Epidermal melanocyte (primary cell): Measurements from ENCODE around the gene FLG2.

Source experiments
- DNase-seq: peaks from one replicate; pipeline ENCODE4 v3.0.0; 2011; ENCODE audit warnings: low spot score; ENCODE audit not compliant: insufficient read length

Gene FLG2

DNA sequence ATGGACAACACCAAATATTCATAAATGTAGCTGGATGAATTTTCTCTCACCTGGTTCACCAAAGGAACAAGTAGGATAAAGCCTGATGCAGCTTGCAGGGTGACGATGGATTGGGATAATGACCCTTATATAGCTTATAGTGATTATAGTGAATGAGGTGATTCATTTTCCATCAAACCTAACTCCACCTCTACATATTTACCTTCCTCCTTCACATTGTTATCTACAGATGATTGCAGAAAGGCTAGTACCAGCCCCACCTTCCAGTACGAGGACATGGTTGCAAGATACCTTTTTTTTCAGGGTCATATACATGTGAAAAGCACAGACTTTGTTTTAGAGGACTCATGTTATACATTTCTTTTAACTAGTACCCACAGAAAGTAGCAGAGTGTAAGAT, at the start of gene FLG2:
TSS of gene FLG2 (minus strand) at position 101 of the 400 bp plus-strand sequence. CDS start 1,122 bp downstream, outside the sequence.
- DNase-seq: no peak

DNA sequence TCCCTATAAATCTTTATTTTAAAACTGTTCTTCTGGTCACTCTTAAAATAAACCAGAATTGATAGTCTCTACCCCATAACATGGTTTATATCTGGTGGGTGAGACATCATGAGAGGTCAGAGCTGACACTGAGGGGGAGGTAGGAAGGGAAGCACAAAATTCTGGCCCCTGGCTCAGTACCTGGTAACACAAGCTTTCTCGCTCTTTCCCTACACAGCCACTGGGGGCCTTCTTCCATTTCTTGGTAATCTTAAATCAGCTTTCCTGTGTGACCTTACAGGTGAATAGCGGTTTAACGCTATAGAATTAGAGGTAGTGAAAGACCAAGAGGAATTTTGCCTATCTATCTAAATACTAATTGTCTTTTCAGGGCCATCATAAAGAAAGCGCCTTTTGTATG, 48.9 kb upstream of the FLG2 start:
- no peak for DNase-seq

DNA sequence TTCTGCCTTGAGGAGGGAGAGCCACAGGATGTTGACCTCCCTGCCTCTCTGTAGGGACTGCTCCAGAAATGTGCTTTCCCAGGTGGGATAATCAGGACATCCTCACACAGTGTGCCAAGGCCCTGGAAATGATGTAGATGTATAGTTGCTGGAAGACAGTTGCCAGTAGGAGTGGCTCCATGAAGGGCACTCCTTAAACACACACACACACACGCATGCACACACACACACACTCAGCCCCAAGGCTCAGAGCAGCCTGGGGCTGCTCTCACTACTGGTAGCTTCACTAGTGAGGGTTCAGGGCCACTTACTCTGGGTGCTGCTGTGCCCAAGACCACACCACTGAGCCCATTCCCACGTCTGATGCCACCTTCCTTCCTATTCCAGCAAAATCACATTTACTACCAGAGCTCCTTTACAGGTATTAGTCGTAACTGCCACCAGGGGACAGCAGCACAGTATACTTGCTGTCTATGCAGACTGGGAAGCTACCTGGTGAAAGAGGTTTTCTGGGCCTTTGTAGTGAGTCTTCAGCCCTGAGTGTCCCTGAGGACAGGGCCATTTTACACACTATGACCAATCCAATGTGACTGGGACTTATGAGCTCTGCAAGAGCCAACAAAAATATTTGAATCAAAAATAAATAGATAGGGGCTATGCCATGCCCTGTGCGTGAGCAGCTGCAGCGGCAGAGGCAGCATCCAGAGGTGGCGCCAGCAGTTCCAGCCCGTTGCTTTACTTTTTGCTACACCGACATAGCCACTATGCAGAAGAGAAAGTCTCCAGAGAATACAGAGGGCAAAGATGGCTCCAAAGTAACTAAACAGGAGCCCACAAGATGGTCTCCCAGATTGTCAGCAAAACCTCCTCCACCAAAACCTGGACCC, 39.2 kb upstream of the FLG2 start:
- DNase-seq: no peak

DNA sequence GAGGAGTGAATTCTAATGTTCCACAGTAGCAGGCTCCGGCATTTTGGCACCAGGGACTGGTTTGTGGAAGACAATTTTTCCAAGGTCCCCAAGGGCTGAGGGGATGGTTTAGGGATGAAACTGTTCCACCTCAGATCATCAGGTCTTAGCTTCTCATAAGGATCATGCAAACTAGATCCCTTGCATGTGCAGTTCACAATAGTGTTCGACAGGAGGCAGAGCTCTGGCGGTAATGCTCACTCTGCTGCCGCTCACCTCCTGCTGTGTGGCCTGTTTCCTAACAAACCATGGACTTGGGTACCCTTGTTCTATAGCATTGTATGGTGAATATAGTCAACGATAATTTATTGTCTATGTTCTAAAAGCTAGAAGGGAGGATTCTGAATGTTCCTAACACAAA, 37.7 kb upstream of the FLG2 start:
- no peak for DNase-seq

DNA sequence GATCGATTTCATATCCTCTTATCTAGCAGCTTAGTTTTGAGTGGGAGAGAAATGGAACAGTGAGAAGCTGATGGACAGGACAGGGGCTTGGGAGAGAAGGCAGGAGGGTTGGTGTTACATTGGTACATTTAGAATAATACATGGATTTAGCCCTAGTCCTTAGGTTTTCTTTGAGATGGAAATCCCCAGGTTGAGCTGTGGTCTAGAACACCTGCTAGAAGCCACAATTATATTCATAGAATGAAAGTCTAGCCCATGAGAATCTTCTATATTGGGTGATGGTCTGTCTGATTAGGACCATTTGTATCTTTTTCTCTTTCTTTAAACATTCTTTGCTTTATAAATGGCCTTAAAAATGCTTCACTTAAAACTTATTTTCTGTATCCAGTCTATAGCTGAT, 34.3 kb upstream of the FLG2 start:
- no peak for DNase-seq

DNA sequence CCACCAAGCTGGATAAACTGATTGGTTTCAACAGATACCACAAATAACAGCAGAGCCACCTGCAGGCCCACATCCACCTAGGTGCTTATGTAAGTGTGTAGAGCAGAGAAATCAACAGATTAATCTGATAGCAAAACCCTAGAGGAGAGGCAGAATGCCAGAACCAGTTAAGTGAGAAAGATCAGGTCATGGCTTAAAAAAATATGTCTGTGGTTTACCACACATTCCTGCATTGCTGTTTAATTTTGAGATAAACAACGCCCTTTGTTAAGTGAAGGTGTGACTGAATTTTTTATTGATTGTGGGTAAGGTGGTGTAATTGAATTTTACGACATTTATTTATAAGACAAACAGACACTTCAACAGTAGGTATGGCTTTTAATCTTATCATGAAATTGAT, 33.1 kb upstream of the FLG2 start:
- no peak for DNase-seq

DNA sequence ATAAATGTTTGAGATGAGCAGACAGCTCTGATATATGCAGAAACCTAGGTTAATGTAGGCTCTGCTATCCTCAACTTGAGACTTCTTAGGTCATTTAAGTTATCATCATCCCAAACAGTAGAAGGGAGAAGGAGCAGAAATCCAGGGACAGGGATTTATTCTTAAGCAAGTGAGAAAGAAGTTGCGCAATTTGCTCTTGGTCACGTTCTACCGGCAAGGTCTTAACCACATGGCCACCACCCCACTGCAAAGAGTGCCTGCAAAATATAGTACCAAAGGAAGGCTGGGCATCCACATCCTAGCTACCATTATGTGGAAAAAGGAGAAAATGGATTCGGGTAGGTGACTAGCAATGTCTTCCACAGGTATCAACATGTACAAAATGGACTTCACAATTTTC, 29.1 kb upstream of the FLG2 start:
- DNase-seq: no peak

DNA sequence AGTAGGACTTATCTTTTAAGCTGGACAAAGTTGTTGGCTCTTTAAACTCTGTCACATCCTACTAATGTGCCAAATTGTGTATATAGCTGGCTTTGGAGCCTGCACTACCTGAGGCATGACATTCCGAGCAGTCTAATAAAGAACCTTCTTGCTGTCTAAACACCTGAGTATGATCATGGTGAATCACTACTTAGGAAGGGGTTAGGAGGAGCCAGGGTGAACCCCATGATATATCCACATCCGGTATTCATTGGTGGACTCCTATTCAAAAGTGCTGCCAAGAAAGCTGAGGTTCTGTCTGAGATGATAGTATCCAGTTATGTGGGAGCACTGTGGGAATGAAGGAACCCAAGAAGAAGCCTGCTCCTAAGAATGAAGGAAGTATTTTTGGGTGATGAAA, 27.1 kb upstream of the FLG2 start:
- DNase-seq: no peak

DNA sequence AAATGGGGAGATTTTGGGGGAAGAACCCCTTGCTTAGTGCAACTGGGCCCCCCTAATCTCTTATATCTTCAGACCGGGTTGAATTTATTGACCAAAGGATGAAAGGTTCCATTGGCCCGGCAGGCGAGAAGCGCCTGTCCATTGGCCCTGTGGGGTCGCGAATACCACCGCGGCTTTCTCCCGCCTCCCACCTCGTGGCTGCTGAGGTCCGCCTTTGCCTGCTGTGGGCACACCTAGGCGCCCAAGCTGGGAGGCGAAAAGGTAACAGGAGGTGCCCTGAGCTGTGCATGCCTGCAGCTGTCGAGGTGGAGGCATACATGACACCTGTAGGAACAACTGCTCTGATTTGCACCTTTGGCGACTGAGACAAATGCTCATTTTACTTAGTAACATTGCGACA, 21.1 kb upstream of the FLG2 start:
- DNase-seq: no peak

DNA sequence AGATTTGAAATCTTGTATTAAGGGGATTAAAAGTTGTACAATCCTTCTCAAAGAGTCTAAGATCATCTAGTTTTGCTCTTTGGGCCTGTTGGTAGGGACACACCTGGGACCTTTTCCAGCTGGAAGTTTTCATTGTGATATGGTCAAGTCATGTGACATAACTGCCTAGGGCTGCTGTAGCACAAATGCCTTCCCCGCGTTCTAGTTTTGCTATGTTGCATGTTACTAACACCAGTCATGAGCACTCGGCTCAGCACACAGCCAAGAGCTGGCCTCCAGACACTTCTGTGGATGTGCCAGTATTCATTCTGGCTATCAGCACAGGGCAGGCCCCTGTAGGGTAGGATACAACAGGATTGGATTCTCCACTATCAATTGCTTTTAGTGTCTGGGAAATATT, 14.6 kb upstream of the FLG2 start:
- DNase-seq: no peak

DNA sequence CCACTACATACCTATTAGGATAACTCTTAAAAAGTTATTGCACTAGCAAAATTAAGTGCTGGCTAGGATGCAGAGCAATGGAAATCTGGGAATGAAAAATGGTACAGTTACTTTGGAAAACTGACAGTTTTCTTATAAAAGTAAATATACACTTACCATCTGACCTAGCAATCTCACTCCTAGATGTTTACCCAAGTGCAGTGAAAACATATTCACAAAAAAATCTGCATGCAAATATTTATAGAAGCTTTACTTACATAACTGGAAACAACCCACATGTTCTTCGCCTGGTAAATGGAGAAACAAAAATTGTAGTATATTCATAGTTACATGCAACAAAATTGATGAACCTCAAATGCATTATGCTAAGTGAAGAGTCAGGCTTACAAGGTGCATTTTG, 12.9 kb upstream of the FLG2 start:
- DNase-seq: no peak

DNA sequence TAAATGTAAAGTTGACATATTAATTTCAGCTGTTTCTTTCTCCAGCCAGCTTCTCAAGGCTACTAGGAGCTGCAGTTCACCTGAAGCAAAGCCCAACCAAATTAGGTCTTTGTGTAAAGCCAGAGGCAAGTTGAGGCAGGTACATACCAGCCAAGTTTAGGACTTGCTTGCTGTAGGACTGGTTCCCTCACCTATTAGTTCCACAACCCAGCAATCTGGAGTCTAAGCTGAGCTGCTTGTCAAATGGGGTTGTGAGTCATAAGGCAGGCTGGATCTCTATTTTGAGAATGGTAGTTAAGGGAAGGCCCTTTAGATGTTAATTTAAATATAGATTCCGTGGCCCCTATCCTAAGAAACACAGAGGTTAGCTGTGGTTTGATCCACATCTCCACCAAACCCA, 7.6 kb upstream of the FLG2 start:
- no peak for DNase-seq

DNA sequence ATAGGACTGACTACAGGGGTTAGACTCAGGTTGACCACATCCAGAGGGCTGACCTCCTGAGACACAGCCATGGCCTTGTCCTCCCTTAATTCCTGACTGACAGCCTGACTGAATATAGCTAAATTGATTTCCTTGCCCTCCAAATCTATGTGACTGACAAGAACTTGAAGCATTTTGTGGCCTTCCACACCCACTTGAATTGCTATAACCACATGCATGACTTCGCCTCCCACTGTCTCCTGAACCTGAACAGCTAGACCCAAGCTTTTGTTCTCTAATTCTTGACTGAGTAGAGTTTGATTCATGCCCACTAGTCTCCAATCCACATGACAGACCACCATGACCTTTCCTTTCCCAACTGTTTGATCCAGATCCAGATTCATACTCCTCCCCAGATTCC, 3.1 kb downstream of the FLG2 start:
- no peak for DNase-seq

DNA sequence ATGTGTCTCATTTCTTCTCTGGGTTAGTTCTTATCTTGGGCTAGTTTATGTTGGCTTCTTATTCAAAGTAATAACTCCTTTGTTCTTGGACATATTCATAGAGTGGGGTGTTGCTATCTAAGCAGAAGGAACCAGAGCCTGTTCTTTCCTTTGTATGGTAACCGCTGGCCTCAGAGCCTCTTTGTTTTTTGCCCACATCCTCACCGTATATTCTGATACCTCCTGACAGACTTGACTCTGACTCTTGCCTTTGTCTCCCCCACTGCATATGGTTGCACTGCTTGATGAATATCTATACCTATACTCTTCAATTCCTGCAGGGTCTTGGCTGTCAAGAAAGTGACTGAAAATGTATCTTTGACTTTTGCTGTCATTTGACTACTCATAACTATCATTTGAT, 10.2 kb downstream of the FLG2 start:
- no peak for DNase-seq

DNA sequence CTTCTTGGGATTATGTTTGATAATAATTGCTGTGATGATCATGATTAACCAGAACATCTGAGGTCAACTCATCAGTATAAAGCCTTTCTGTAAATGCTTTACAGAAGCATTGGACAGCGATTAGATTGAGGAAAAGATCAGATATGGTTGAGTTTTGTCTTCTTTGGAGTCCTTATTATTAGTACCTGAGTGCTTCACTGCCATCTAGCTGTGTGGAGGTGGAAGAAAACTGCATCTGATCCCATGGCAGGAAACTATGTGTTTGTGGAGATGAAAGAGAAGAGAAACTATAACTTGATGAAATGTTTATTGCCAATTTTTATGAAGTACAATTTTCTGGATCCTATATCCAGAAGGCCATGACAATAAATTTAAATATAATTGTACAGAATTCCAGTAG, 11.4 kb downstream of the FLG2 start:
- DNase-seq: no peak

DNA sequence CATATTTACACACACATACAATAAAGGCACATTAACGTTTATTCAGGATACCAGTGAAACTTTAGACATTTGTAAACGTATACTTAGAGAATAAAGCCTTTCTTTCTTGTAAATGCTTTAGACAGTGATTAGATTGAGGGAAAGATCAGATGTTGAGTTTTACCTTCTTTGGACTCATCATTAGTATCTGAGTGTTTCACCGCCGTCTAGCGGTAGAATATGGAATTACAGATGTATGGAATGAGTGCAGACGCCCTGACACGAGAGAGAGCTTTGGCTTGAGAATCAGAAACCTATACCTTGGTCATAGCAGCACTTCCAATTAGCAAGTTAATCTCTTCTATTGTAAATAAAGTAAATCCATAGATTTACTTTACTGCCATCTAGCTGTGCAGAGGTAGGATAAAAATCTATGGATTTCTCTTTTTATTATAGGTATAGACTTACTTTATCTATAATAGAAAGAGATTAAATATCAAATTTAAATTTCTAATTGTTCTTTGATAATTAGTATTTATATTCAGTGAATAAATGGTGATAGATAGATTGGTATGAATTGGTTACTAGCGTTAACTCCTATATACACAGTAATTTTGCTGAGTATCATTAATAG, 12.6 kb downstream of the FLG2 start:
- no peak for DNase-seq

DNA sequence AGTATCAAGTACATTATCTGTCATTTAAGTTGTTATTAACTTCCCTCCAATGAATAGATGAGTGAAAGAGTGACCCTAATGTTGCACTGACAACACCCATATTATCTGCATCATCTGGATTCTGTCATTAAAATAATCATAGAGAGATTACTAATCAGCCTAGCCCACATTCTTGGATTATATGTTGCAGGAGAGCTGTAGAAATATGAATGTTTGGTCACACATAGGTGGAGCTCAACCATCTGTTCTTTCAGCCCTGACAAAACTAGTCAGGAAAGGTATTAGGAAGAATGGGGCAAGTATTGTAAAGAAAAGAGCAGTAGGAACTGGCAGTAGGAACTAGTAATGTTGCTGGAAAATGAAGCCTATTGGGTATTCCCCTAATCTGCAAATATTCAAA, 15.4 kb downstream of the FLG2 start:
- no peak for DNase-seq

DNA sequence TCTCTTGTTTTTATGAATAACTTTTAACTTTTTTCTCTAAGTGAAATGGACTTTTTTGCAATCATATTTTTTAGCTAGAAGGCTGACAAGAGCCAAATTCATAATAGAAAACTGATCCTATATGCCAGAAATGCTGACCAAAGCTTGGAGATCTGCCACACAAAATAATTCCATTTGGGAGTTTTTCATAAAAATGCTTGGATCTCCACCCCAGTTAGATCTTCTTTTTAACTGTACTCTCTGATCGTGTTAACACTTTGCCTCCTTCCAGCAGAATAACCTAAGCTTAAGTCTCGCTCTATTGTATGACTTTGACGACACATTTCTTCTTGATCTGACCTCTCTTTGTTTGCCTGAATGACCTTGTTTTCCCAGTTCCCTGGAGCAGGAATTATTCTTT, 16.8 kb downstream of the FLG2 start:
- DNase-seq: no peak

DNA sequence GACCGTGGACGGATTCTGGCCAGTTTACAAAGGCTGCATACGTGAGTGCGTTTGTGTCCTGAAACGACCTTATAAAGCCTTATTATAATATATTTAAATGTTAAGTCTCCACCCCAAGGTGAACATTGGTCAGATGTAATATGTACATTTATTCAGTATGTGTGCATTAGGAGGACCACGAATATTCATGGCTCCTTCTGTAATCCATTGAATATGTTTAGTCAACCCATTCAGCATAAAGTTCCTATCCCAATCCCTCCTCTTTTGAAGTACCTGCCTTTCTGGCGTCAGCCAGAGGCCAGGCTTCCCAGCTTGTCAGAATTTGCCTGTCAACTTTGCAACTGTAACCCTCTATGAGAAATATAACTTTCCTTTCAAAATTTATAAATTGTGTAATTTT, 24.4 kb downstream of the FLG2 start:
- no peak for DNase-seq

DNA sequence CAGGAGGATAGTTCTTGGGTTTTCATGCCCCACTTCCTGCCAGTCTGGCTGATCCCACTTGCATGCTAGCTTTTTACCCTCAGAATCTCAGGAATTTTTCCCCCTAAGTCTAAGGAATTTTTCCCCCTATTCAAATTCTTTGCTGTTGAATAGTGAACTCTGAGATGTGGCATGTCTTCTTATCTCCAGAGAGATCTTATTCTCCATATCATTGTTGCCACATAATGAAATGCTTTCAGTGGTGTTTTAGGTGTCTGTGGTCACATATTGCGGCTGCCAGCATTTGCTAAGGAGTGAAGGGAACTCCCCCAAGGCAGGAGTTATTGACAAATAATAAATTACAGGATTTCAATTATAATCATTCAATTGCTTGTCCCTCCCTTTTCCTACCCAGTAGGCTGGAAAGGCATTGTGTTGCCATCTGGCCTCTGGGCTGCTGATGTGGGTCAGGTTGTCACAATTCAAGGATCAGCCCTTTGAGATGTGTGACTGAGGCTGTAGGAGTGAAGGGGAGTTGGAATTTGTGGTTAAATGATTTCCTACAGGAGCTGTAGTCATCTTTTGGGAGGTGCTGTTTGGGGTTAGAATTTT, 30.9 kb downstream of the FLG2 start:
- no peak for DNase-seq

DNA sequence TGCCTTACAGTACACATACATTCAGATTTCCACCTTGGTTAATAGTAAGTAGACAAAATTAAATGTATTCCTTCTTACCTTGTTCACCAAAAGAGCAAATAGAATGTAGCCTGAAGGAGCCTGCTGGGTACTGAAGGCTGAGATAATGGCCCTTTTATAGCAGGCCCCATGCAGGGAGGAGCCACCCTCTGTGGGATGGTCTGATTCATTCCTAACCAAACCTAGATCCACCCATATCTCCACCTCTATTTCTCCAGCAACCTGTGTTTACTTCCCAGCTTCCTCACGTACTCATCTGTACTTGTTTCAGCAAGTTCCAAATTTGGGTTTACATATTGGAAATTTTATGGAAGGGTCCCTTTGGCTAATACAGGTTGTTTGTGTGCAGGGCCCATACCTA, 34.7 kb downstream of the FLG2 start, which contains the start of gene FLG:
TSS of gene FLG (minus strand) at position 129 of the 400 bp plus-strand sequence. CDS start 9,783 bp downstream, outside the sequence.
- no peak for DNase-seq

DNA sequence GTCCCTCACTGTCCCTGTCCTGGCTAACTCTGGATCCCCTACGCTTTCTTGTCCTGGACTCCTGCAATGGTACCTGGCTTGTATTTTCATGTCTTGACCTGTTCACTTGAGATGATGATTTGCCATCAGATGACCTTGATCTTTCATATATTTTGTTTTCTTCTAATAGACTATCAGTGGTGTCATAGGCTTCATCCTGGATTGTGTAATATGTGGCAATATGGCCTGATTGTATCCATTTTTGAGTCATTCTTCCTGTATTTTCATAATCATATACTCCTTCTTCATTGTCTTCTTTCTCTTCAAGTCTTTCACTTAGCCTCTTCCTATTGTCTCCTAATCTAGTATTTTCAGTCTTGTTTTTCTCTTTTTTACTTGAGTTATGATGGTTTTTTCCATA, 45.8 kb downstream of the FLG2 start:
- no peak for DNase-seq
